AG04449 (cell line): ENCODE results near the gene FBN2.
A peak's percentile ranks its signal among the peaks of the same experiment; 100 is the strongest.

Experiments used
- CTCF ChIA-PET: fragments of 350-600 bp; formaldehyde crosslinking; extraction: SDS; loops from one replicate; lab custom pipeline; 2021; ENCODE audit warnings: antibody characterized with exemption; lab: Yijun Ruan, JAX
- POLR2A ChIA-PET: fragments of 400-600, 350-600 bp; formaldehyde crosslinking; extraction: SDS; loops from one replicate; lab custom pipeline; 2020; ENCODE audit warnings: antibody characterized with exemption, inconsistent platforms; lab: Yijun Ruan, JAX
- DNase-seq: peaks from one replicate; pipeline ENCODE4 v3.0.0-alpha.2; 2010; ENCODE audit warnings: low read depth, low spot score
- H3K4me3 ChIP-seq: 2 replicates; pipeline ENCODE4 v1.5.1; 2011; ENCODE audit warnings: low read depth, mild to moderate bottlenecking, control low read depth, low read length
- CTCF ChIP-seq: IDR thresholded peaks from one replicate; pipeline ENCODE4 v1.5.1; 2011; ENCODE audit warnings: mild to moderate bottlenecking, moderate library complexity, low read length, control low read depth, inconsistent platforms; ENCODE audit not compliant: insufficient read depth; ENCODE audit errors: missing control alignments

The FBN2 gene

GRCh38 chr5:128436749-128437188 lies 101.3 kb downstream of the FBN2 start:
- TF ChIP-seq CTCF: no peak
- DNase-seq: peak; percentile 56
- no peak overlapping the region for H3K4me3 ChIP-seq
- POLR2A ChIA-PET: interaction anchor here (0.7 kb wide), 1 partner anchor 9 kb away, joined by 4 read pairs; no protein-coding TSS in a partner anchor
- CTCF ChIA-PET: no interaction called here

- no peak overlapping the region for H3K4me3 ChIP-seq
- DNase-seq: no peak
- ChIA-PET CTCF (no interaction called here), POLR2A (no interaction called here)
- TF ChIP-seq CTCF: no peak
Measured at GRCh38 chr5:128435861-128436260, 102.2 kb downstream of the FBN2 start.

GRCh38 chr5:128434993-128435392 lies 103.1 kb downstream of the FBN2 start:
- no peak for TF ChIP-seq CTCF
- POLR2A ChIA-PET: no interaction called here
- no peak overlapping the region for H3K4me3 ChIP-seq
- no peak for DNase-seq
- CTCF ChIA-PET: no interaction called here

GRCh38 chr5:128432913-128433440 lies 105.1 kb downstream of the FBN2 start:
- CTCF ChIA-PET: interaction anchor here (0.9 to 1.1 kb wide), 2 partner anchors 9 to 11 kb away, joined by 3 read pairs; no protein-coding TSS in a partner anchor
- H3K4me3 ChIP-seq: no peak overlapping the region
- POLR2A ChIA-PET: interaction anchor here (0.6 kb wide), 1 partner anchor 41 kb away, joined by 3 read pairs; no protein-coding TSS in a partner anchor
- TF ChIP-seq CTCF: no peak
- no peak for DNase-seq

- CTCF ChIA-PET: no interaction called here
Measured at GRCh38 chr5:128427921-128428320, 110.1 kb downstream of the FBN2 start.

More at GRCh38 chr5:128427921-128428320, 110.1 kb downstream of the FBN2 start:
- POLR2A ChIA-PET: interaction anchor here (0.8 kb wide), 1 partner anchor 9 kb away, joined by 4 read pairs; no protein-coding TSS in a partner anchor
- DNase-seq: no peak
- TF ChIP-seq CTCF: no peak
- no peak overlapping the region for H3K4me3 ChIP-seq
